ENCODE data around the gene SH3D21. TPM values are rescaled to one million over a fixed set of nuclear protein-coding genes. Genes with fewer than 3 reads are reported as not detected.

Gene SH3D21
- total RNA-seq, 1 experiment from 2014 or later, result 18.3 TPM

GRCh38 chr1:36269408-36269838 is 36.7 kb upstream of the SH3D21 start:
- H3K4me1 Mint-ChIP-seq, result no peaks in the 10 kb centered on the region
- Histone ChIP-seq H4K5ac (ENCODE audit: insufficient read length, low read depth, low read length) (no peak overlapping the region), H2BK12ac (ENCODE audit: insufficient read length, low read depth, low read length) (no peak overlapping the region), H3K9me3 (ENCODE audit: control insufficient read depth, low read depth, low read length) (no peaks in the 10 kb centered on the region), H3K23ac (ENCODE audit: insufficient read length, low read depth, low read length) (no peak overlapping the region), H2BK120ac (ENCODE audit: low read depth, low read length, poor library complexity, severe bottlenecking) (no peak overlapping the region), H3T11ph (ENCODE audit: low read length) (no peak overlapping the region), H3K27ac (ENCODE audit: insufficient read length, low read depth, low read length) (no peak overlapping the region), H3K79me1 (ENCODE audit: insufficient read depth, low read depth, low read length, poor library complexity, severe bottlenecking) (peaks cover 2% of the 10 kb centered on the region), H2AFZ (ENCODE audit: low read length) (no peak overlapping the region), H4K91ac (ENCODE audit: insufficient read length, low read depth, low read length) (no peak overlapping the region), H3K18ac (ENCODE audit: insufficient read length, low read depth, low read length) (no peak overlapping the region), H3K56ac (ENCODE audit: insufficient read length, low read depth, low read length) (no peak overlapping the region), H3K4ac (ENCODE audit: low read depth, low read length) (no peak overlapping the region), H3K23me2 (ENCODE audit: insufficient read length, low read depth, low read length, poor library complexity, severe bottlenecking) (no peaks in the 10 kb centered on the region), H3K4me2 (ENCODE audit: insufficient read depth, insufficient read length, low read length) (no peak overlapping the region), H3K27me3 (ENCODE audit: insufficient read depth, low read length) (no peaks in the 10 kb centered on the region), H3K9ac (ENCODE audit: extremely low read depth, insufficient read length, low read length) (no peak overlapping the region), H2AK5ac (ENCODE audit: insufficient read length, low read length) (no peak overlapping the region), H3K14ac (ENCODE audit: insufficient read depth, low read length) (no peak overlapping the region), H2BK20ac (ENCODE audit: low read depth, low read length, poor library complexity, severe bottlenecking) (no peak overlapping the region), H2BK5ac (ENCODE audit: insufficient read length, low read length) (no peak overlapping the region), H4K8ac (replicated peaks; ENCODE audit: insufficient read length, low read depth, low read length) (no peak overlapping the region), H4K20me1 (ENCODE audit: control insufficient read depth, insufficient read depth, insufficient read length) (no peaks in the 10 kb centered on the region), H3K79me2 (ENCODE audit: insufficient read depth, low read length) (peaks cover 4% of the 10 kb centered on the region; the same call in 1 of the 2 replicates), H2BK15ac (ENCODE audit: low read depth, low read length) (no peak overlapping the region), H3K4me1 (ENCODE audit: insufficient read depth, low read length) (no peaks in the 10 kb centered on the region)
- H3K27ac Mint-ChIP-seq, result no peak overlapping the region
- peaks cover 13 to 60% (median 41%) of the 10 kb centered on the region in 3 experiments; a peak in 6 of 7 replicates for H3K36me3 Mint-ChIP-seq (ENCODE audit: insufficient read depth in 1 of 3, low read depth in 3 of 3)
- H3K4me3 Mint-ChIP-seq, result no peak overlapping the region
- DNase-seq, result no peak
- WGBS (ENCODE audit: extremely low coverage, insufficient read length, low lambda C conversion rate), result no CpG with 5 or more reads among the region's 2 CpGs
- TF ChIP-seq CTCF (conservative IDR thresholded peaks at IDR 0.05), result no peak
- no peaks in the 10 kb centered on the region for H3K9me3 Mint-ChIP-seq
- no peaks in the 10 kb centered on the region for H3K27me3 Mint-ChIP-seq (ENCODE audit: low read depth)

Data from H9 (cell line).